Measurements from ENCODE around the gene APOA5. TPM values are rescaled to one million over a fixed set of nuclear protein-coding genes. Genes with fewer than 3 reads are reported as not detected.
A peak's percentile ranks its signal among the peaks of the same experiment; 100 is the strongest.

Gene APOA5
- total and polyA plus RNA-seq, 2 of the 8 experiments (the other 6 are each of a cell fraction or from before 2014, with no cell fraction given), result 0.08 to 0.15 TPM

DNA sequence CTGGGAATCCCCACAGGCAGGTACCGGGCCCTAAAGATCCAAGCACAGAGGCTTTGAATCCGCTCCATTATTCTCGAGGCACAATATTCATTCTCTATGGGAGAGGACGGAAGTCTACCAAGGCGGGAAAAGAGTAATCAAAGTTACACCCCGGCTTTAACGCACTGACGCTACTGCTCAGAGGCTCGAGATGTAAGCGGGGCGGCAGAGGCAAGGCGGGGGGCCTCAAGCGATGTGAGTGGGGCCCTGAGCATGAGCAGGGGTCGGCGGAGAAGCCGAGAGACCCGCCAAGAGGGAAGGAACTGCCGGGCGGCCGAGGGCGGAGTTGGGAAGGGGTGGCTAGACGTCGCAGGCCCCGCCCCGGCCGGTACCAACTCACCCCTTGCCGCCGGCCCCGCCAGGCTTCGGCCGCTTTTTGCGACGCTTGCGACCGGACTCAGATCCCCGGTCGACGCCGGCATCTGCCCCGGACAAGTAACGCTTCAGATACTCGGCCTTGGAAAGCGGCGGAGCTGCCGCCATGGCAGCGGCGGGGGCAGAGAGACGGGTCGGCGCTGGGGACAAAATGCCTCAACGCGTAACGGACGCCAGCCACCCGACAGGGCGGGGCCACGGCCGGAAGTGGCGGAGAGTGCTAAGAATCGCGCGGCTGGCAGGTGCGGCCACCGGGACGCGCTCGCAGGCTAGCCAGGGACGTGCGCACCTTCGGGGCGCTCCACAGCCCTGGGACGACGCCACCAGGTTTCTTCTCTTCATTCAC is 19.1 kb downstream of the APOA5 start, which contains the start of gene BUD13 (continued):
- TF ChIP-seq, protein P1, sequence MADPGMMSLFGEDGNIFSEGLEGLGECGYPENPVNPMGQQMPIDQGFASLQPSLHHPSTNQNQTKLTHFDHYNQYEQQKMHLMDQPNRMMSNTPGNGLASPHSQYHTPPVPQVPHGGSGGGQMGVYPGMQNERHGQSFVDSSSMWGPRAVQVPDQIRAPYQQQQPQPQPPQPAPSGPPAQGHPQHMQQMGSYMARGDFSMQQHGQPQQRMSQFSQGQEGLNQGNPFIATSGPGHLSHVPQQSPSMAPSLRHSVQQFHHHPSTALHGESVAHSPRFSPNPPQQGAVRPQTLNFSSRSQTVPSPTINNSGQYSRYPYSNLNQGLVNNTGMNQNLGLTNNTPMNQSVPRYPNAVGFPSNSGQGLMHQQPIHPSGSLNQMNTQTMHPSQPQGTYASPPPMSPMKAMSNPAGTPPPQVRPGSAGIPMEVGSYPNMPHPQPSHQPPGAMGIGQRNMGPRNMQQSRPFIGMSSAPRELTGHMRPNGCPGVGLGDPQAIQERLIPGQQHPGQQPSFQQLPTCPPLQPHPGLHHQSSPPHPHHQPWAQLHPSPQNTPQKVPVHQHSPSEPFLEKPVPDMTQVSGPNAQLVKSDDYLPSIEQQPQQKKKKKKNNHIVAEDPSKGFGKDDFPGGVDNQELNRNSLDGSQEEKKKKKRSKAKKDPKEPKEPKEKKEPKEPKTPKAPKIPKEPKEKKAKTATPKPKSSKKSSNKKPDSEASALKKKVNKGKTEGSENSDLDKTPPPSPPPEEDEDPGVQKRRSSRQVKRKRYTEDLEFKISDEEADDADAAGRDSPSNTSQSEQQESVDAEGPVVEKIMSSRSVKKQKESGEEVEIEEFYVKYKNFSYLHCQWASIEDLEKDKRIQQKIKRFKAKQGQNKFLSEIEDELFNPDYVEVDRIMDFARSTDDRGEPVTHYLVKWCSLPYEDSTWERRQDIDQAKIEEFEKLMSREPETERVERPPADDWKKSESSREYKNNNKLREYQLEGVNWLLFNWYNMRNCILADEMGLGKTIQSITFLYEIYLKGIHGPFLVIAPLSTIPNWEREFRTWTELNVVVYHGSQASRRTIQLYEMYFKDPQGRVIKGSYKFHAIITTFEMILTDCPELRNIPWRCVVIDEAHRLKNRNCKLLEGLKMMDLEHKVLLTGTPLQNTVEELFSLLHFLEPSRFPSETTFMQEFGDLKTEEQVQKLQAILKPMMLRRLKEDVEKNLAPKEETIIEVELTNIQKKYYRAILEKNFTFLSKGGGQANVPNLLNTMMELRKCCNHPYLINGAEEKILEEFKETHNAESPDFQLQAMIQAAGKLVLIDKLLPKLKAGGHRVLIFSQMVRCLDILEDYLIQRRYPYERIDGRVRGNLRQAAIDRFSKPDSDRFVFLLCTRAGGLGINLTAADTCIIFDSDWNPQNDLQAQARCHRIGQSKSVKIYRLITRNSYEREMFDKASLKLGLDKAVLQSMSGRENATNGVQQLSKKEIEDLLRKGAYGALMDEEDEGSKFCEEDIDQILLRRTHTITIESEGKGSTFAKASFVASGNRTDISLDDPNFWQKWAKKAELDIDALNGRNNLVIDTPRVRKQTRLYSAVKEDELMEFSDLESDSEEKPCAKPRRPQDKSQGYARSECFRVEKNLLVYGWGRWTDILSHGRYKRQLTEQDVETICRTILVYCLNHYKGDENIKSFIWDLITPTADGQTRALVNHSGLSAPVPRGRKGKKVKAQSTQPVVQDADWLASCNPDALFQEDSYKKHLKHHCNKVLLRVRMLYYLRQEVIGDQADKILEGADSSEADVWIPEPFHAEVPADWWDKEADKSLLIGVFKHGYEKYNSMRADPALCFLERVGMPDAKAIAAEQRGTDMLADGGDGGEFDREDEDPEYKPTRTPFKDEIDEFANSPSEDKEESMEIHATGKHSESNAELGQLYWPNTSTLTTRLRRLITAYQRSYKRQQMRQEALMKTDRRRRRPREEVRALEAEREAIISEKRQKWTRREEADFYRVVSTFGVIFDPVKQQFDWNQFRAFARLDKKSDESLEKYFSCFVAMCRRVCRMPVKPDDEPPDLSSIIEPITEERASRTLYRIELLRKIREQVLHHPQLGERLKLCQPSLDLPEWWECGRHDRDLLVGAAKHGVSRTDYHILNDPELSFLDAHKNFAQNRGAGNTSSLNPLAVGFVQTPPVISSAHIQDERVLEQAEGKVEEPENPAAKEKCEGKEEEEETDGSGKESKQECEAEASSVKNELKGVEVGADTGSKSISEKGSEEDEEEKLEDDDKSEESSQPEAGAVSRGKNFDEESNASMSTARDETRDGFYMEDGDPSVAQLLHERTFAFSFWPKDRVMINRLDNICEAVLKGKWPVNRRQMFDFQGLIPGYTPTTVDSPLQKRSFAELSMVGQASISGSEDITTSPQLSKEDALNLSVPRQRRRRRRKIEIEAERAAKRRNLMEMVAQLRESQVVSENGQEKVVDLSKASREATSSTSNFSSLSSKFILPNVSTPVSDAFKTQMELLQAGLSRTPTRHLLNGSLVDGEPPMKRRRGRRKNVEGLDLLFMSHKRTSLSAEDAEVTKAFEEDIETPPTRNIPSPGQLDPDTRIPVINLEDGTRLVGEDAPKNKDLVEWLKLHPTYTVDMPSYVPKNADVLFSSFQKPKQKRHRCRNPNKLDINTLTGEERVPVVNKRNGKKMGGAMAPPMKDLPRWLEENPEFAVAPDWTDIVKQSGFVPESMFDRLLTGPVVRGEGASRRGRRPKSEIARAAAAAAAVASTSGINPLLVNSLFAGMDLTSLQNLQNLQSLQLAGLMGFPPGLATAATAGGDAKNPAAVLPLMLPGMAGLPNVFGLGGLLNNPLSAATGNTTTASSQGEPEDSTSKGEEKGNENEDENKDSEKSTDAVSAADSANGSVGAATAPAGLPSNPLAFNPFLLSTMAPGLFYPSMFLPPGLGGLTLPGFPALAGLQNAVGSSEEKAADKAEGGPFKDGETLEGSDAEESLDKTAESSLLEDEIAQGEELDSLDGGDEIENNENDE (IDR thresholded peaks at IDR 0.05; ENCODE audit: insufficient replicate concordance, low read length), result no peak
- TF ChIP-seq SIRT6 (IDR thresholded peaks at IDR 0.05; ENCODE audit: low read length), result no peak
- TF ChIP-seq MAFK (IDR thresholded peaks at IDR 0.05; ENCODE audit: low read depth, low read length), result no peak
- peak; percentile 94 for TF ChIP-seq PHF8 (conservative IDR thresholded peaks at IDR 0.05; ENCODE audit: low read depth, low read length)
- no peak for TF ChIP-seq BCL11A (IDR thresholded peaks at IDR 0.05; ENCODE audit: low read depth in 2 of 2, low read length in 2 of 2)
- TF ChIP-seq SP4 (IDR thresholded peaks at IDR 0.05; ENCODE audit: low read length), result peak; percentile 36; the same call in 1 of the 2 replicates
- TF ChIP-seq BACH1 (IDR thresholded peaks at IDR 0.05; ENCODE audit: low read length), result no peak
- TF ChIP-seq TAF1 (IDR thresholded peaks at IDR 0.05; ENCODE audit: low read depth, low read length), result peak; percentile 88
- TF ChIP-seq CEBPB (IDR thresholded peaks at IDR 0.05; ENCODE audit: low read depth, low read length), result peak; percentile 18; the same call in 1 of the 2 replicates
- no peak for TF ChIP-seq CBX8 (IDR thresholded peaks at IDR 0.05; ENCODE audit: borderline replicate concordance, low read depth, low read length)
- peak; percentile 26 to 40; a peak in 1 of 3 replicates for TF ChIP-seq EP300 (IDR thresholded peaks at IDR 0.05; ENCODE audit: borderline replicate concordance in 1 of 2, low read depth in 2 of 2, low read length in 2 of 2)

Data from H1 (cell line).